ENCODE results near the gene AKIP1. TPM values are rescaled to one million over a fixed set of nuclear protein-coding genes. Genes with fewer than 3 reads are reported as not detected.
"Not testable (repeated sequence)": the region's sequence is repeated elsewhere in the genome, so short reads cannot be mapped to it uniquely, and the experiment has no call there.

Gene AKIP1
- total RNA-seq, 4 donors from 2014 or later = 5.2 to 21.2 (median 11.0) TPM

GRCh38 chr11:8873741-8874405 is 37.1 kb upstream of the AKIP1 start:
- intact Hi-C loops (cut with DNase I; ENCODE audit: low total_unique reads) = no loop called here
- Histone ChIP-seq H3K4me1 (peaks cover 0 to 49% (median 6%) of the 10 kb centered on the region in 4 donors), H3K4me3 (no peak overlapping the region), H3K9me3 (no peaks in the 10 kb centered on the region), H3K36me3 (no peaks in the 10 kb centered on the region), H3K27me3 (peaks cover 9% of the 10 kb centered on the region), H3K27ac (peak overlapping the region; percentile 0 to 40 (median 26))
- WGBS, 2 donors (ENCODE audit: low coverage in 1 of 2) = 36 to 53% methylated on average over 6 of the region's 6 CpGs
- no peak for DNase-seq
- in situ Hi-C loops (cut with MboI; ENCODE audit: low pct_ligation_motif_present in 1 of 4, low pct_unique_long_range_greater_than_20kb in 1 of 4, low sequenced_read_pairs in 3 of 4) = no loop called here
- TF ChIP-seq EP300 (IDR thresholded peaks at IDR 0.05; ENCODE audit: low read depth) (no peak), POLR2A (IDR thresholded peaks at IDR 0.05) (no peak), CTCF (IDR thresholded peaks at IDR 0.05) (no peak), POLR2AphosphoS5 (IDR thresholded peaks at IDR 0.05) (no peak)

GRCh38 chr11:8878771-8879170 is 32.2 kb upstream of the AKIP1 start:
- H3K9me3 ChIP-seq = no peaks in the 10 kb centered on the region
- in situ Hi-C loops (cut with MboI; ENCODE audit: low pct_ligation_motif_present in 1 of 4, low pct_unique_long_range_greater_than_20kb in 1 of 4, low sequenced_read_pairs in 3 of 4) = no loop called here
- H3K36me3 ChIP-seq = no peaks in the 10 kb centered on the region
- no peak for DNase-seq
- 86 to 92% methylated on average over 1 to 2 of the region's 2 CpGs for WGBS, 2 donors (ENCODE audit: low coverage in 1 of 2)
- peaks cover 0 to 8% (median 0%) of the 10 kb centered on the region in 4 donors for H3K4me1 ChIP-seq
- H3K27me3 ChIP-seq = no peaks in the 10 kb centered on the region
- no peak overlapping the region for H3K27ac ChIP-seq
- no peak overlapping the region for H3K4me3 ChIP-seq
- intact Hi-C loops (cut with DNase I; ENCODE audit: low total_unique reads) = no loop called here
- no peak for TF ChIP-seq CTCF (IDR thresholded peaks at IDR 0.05)

- H3K4me3 ChIP-seq; in situ Hi-C loops (cut with MboI; ENCODE audit: low pct_ligation_motif_present in 1 of 4, low pct_unique_long_range_greater_than_20kb in 1 of 4, low sequenced_read_pairs in 3 of 4); intact Hi-C loops (cut with DNase I; ENCODE audit: low total_unique reads); DNase-seq; H3K4me1 ChIP-seq; H3K27ac ChIP-seq; H3K27me3 ChIP-seq; H3K9me3 ChIP-seq; H3K36me3 ChIP-seq: not testable (repeated sequence)
- 84 to 90% methylated on average over 7 of the region's 7 CpGs for WGBS, 2 donors (ENCODE audit: low coverage in 1 of 2)
Observed at GRCh38 chr11:8881585-8881984, 29.4 kb upstream of the AKIP1 start.

DNA sequence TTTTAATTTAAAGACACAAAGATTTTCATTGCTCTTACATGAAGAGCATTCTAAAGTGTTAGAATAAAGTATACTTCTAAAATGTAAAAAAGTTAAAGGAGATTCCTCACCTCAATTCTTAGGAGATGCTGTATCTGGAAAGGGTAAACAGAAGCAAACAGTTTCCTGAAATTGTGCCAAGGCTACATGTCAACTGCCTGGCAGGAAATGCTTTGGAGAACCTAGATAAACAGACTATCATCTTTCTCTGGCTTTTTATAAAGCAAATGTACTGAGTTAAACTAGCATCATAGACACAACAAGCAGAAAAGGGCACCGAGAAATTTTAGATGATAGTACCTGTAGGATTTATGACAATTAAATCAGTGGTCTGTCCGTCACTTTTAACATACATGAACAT is 24.7 kb upstream of the AKIP1 start:
- no peak for DNase-seq
- Histone ChIP-seq H3K27me3 (no peaks in the 10 kb centered on the region), H3K9me3 (no peaks in the 10 kb centered on the region), H3K27ac (no peak overlapping the region), H3K36me3 (no peaks in the 10 kb centered on the region), H3K4me1 (no peaks in the 10 kb centered on the region), H3K4me3 (no peak overlapping the region)
- intact Hi-C loops (cut with DNase I; ENCODE audit: low total_unique reads) (no loop called here), in situ Hi-C loops (cut with MboI; ENCODE audit: low pct_ligation_motif_present in 1 of 4, low pct_unique_long_range_greater_than_20kb in 1 of 4, low sequenced_read_pairs in 3 of 4) (no loop called here)
- 55 to 58% methylated on average over 2 of the region's 2 CpGs for WGBS, 2 donors (ENCODE audit: low coverage in 1 of 2)
- TF ChIP-seq CTCF (IDR thresholded peaks at IDR 0.05) (no peak), POLR2AphosphoS5 (IDR thresholded peaks at IDR 0.05) (no peak), POLR2A (IDR thresholded peaks at IDR 0.05) (no peak), EP300 (IDR thresholded peaks at IDR 0.05; ENCODE audit: low read depth) (no peak)

GRCh38 chr11:8891185-8891584 is 19.8 kb upstream of the AKIP1 start:
- H3K4me1 ChIP-seq; H3K9me3 ChIP-seq; in situ Hi-C loops (cut with MboI; ENCODE audit: low pct_ligation_motif_present in 1 of 4, low pct_unique_long_range_greater_than_20kb in 1 of 4, low sequenced_read_pairs in 3 of 4); H3K27me3 ChIP-seq; H3K36me3 ChIP-seq; H3K27ac ChIP-seq; intact Hi-C loops (cut with DNase I; ENCODE audit: low total_unique reads); DNase-seq; H3K4me3 ChIP-seq: not testable (repeated sequence)
- WGBS, 2 donors (ENCODE audit: low coverage in 1 of 2) = 65 to 89% methylated on average over 2 of the region's 2 CpGs

Data from transverse colon (tissue), 4 donors.